H9 (cell line): Measurements from ENCODE around the gene MBP. TPM values are rescaled to one million over a fixed set of nuclear protein-coding genes. Genes with fewer than 3 reads are reported as not detected.

Source experiments
- DNase-seq: peaks from one replicate; pipeline ENCODE4 v3.0.0-alpha.2; 2017
- H2AFZ ChIP-seq: one replicate; pipeline ENCODE4 v1.6.1; 2013; ENCODE audit warnings: mild to moderate bottlenecking, low read length, control low read depth, moderate library complexity
- H2AK5ac ChIP-seq: 2 replicates; pipeline ENCODE4 v1.6.1; 2013; ENCODE audit warnings: low read length, control low read depth, mixed read lengths; ENCODE audit not compliant: insufficient read length
- H2BK120ac ChIP-seq: one replicate; pipeline ENCODE4 v1.6.1; 2013; ENCODE audit warnings: low read depth, mild to moderate bottlenecking, low read length, control low read depth, inconsistent platforms; ENCODE audit not compliant: poor library complexity, severe bottlenecking
- H2BK12ac ChIP-seq: 2 replicates; pipeline ENCODE4 v1.6.1; 2013; ENCODE audit warnings: low read length, control low read depth, mixed read lengths, low read depth; ENCODE audit not compliant: insufficient read length
- H2BK15ac ChIP-seq: 2 replicates; pipeline ENCODE4 v1.6.1; 2013; ENCODE audit warnings: low read depth, low read length, control low read depth
- H2BK20ac ChIP-seq: one replicate; pipeline ENCODE4 v1.6.1; 2013; ENCODE audit warnings: low read depth, mild to moderate bottlenecking, low read length, control low read depth, inconsistent platforms; ENCODE audit not compliant: poor library complexity, severe bottlenecking
- H2BK5ac ChIP-seq: 2 replicates; pipeline ENCODE4 v1.6.1; 2013; ENCODE audit warnings: low read length, control low read depth, mixed read lengths; ENCODE audit not compliant: insufficient read length
- H3K14ac ChIP-seq: 2 replicates; pipeline ENCODE4 v1.6.1; 2013; ENCODE audit warnings: low read length, control low read depth; ENCODE audit not compliant: insufficient read depth
- H3K18ac ChIP-seq: 2 replicates; pipeline ENCODE4 v1.6.1; 2013; ENCODE audit warnings: low read depth, mild to moderate bottlenecking, mixed read lengths, low read length, control low read depth; ENCODE audit not compliant: insufficient read length
- H3K23ac ChIP-seq: 2 replicates; pipeline ENCODE4 v1.6.1; 2013; ENCODE audit warnings: low read length, control low read depth, mixed read lengths, low read depth; ENCODE audit not compliant: insufficient read length
- H3K23me2 ChIP-seq: 2 replicates; pipeline ENCODE4 v1.6.1; 2013; ENCODE audit warnings: low read depth, mild to moderate bottlenecking, mixed read lengths, low read length, control low read depth; ENCODE audit not compliant: insufficient read length, poor library complexity, severe bottlenecking
- H3K27ac ChIP-seq: 2 replicates; pipeline ENCODE4 v1.5.1; 2013; ENCODE audit warnings: low read length, control low read depth, mixed read lengths, low read depth; ENCODE audit not compliant: insufficient read length
- H3K27me3 ChIP-seq: 2 replicates; pipeline ENCODE4 v1.6.1; 2013; ENCODE audit warnings: low read length, control low read depth, inconsistent platforms; ENCODE audit not compliant: insufficient read depth
- H3K4ac ChIP-seq: 2 replicates; pipeline ENCODE4 v1.6.1; 2013; ENCODE audit warnings: low read depth, mild to moderate bottlenecking, control low read depth, inconsistent platforms, low read length, moderate library complexity
- H3K4me1 ChIP-seq: 2 replicates; pipeline ENCODE4 v1.6.1; 2013; ENCODE audit warnings: low read length, control low read depth, inconsistent platforms; ENCODE audit not compliant: insufficient read depth
- H3K4me2 ChIP-seq: 2 replicates; pipeline ENCODE4 v1.6.1; 2013; ENCODE audit warnings: low read length, control low read depth, mixed read lengths; ENCODE audit not compliant: insufficient read length, insufficient read depth
- H3K56ac ChIP-seq: 2 replicates; pipeline ENCODE4 v1.6.1; 2013; ENCODE audit warnings: low read depth, mild to moderate bottlenecking, mixed read lengths, low read length, control low read depth; ENCODE audit not compliant: insufficient read length
- H3K79me1 ChIP-seq: 2 replicates; pipeline ENCODE4 v1.6.1; 2013; ENCODE audit warnings: low read depth, mild to moderate bottlenecking, moderate library complexity, low read length, control low read depth, inconsistent platforms; ENCODE audit not compliant: insufficient read depth, poor library complexity, severe bottlenecking
- H3K79me2 ChIP-seq: 2 replicates; pipeline ENCODE4 v1.6.1; 2013; ENCODE audit warnings: low read length, control low read depth, inconsistent platforms; ENCODE audit not compliant: insufficient read depth
- H3K9ac ChIP-seq: 2 replicates; pipeline ENCODE4 v1.6.1; 2013; ENCODE audit warnings: low read length, control low read depth, mixed read lengths; ENCODE audit not compliant: insufficient read length; ENCODE audit errors: extremely low read depth
- H3K9me3 ChIP-seq: one replicate; pipeline ENCODE4 v1.6.1; 2013; ENCODE audit warnings: low read depth, low read length, inconsistent platforms; ENCODE audit not compliant: control insufficient read depth
- H3T11ph ChIP-seq: one replicate; pipeline ENCODE4 v1.6.1; 2013; ENCODE audit warnings: mild to moderate bottlenecking, low read length, control low read depth, inconsistent platforms
- H4K20me1 ChIP-seq: one replicate; pipeline ENCODE4 v1.6.1; 2013; ENCODE audit not compliant: control insufficient read depth, insufficient read length, insufficient read depth
- H4K5ac ChIP-seq: 2 replicates; pipeline ENCODE4 v1.6.1; 2013; ENCODE audit warnings: low read depth, mild to moderate bottlenecking, mixed read lengths, low read length, control low read depth; ENCODE audit not compliant: insufficient read length
- H4K8ac ChIP-seq: replicated peaks from 2 replicates; pipeline ENCODE4 v1.6.1; 2013; ENCODE audit warnings: low read length, control low read depth, mixed read lengths, low read depth; ENCODE audit not compliant: insufficient read length
- H4K91ac ChIP-seq: 2 replicates; pipeline ENCODE4 v1.6.1; 2013; ENCODE audit warnings: low read depth, mild to moderate bottlenecking, moderate library complexity, mixed read lengths, low read length, control low read depth; ENCODE audit not compliant: insufficient read length
- H3K27ac Mint-ChIP-seq, 3 experiments: 2 replicates in 2 of 3; 3 replicates in 1 of 3; pipeline ENCODE4 v1.8.0; 2020 to 2021; ENCODE audit warnings: mixed read lengths in 3 of 3, mild to moderate bottlenecking in 1 of 3, moderate library complexity in 1 of 3
- H3K27me3 Mint-ChIP-seq: 2 replicates; pipeline ENCODE4 v1.8.0; 2021; ENCODE audit warnings: low read depth, mild to moderate bottlenecking, moderate library complexity, mixed read lengths
- H3K36me3 Mint-ChIP-seq, 3 experiments: 2 replicates in 2 of 3; 3 replicates in 1 of 3; pipeline ENCODE4 v1.8.0; 2020 to 2021; ENCODE audit warnings: low read depth in 3 of 3, mixed read lengths in 3 of 3; ENCODE audit not compliant: insufficient read depth in 1 of 3
- H3K4me1 Mint-ChIP-seq, 2 experiments: 2 replicates each; pipeline ENCODE4 v1.8.0; 2020; ENCODE audit warnings: mixed read lengths in 2 of 2
- H3K4me3 Mint-ChIP-seq, 2 experiments: 2 replicates in 1 of 2; 3 replicates in 1 of 2; pipeline ENCODE4 v1.8.0; 2020 to 2021; ENCODE audit warnings: mild to moderate bottlenecking in 2 of 2, mixed read lengths in 2 of 2, moderate library complexity in 1 of 2
- H3K9me3 Mint-ChIP-seq, 2 experiments: 2 replicates in 1 of 2; 3 replicates in 1 of 2; pipeline ENCODE4 v1.8.0; 2020; ENCODE audit warnings: mild to moderate bottlenecking in 2 of 2, mixed read lengths in 2 of 2, moderate library complexity in 1 of 2
- CTCF ChIP-seq: fragments of 200-600 bp; sonication (generic); conservative IDR thresholded peaks from 3 replicates; pipeline ENCODE4 v1.8.0; 2021; ENCODE audit warnings: antibody characterized with exemption, mild to moderate bottlenecking
- WGBS: extraction: QIAGEN DNeasy Blood & Tissue Kit; methylation state at CpG from one replicate; pipeline ENCODE4 v1.1.7; 2013; ENCODE audit warnings: missing lambda C conversion rate, low lambda C conversion rate, mixed read lengths; ENCODE audit not compliant: insufficient read length; ENCODE audit errors: extremely low coverage; 5-methylcytosine and 5-hydroxymethylcytosine counted together
- total RNA-seq: library from RNA; stranded (reverse); gene quantifications from 2 replicates; pipeline ENCODE4 v1.2.1, GENCODE V29; 2021

Gene MBP
- total RNA-seq, 1 experiment from 2014 or later: 8.6 TPM

GRCh38 chr18:77002496-77002895 is 130.1 kb downstream of the MBP start:
- no peak overlapping the region for H2BK120ac ChIP-seq
- H4K20me1 ChIP-seq: no peaks in the 10 kb centered on the region

More at GRCh38 chr18:77002496-77002895, 130.1 kb downstream of the MBP start:
- Mint-ChIP-seq H3K36me3 (no peaks in the 10 kb centered on the region; a peak in 1 of 7 replicates), H3K4me3 (no peak overlapping the region), H3K4me1 (peaks cover 11% of the 10 kb centered on the region in 2 experiments), H3K9me3 (no peaks in the 10 kb centered on the region), H3K27me3 (no peaks in the 10 kb centered on the region; the same call in 1 of the 2 replicates), H3K27ac (no peak overlapping the region)
- H3K79me1 ChIP-seq: no peaks in the 10 kb centered on the region
- H3K9ac ChIP-seq: no peak overlapping the region
- H3K23me2 ChIP-seq: no peaks in the 10 kb centered on the region
- no peak overlapping the region for H2BK15ac ChIP-seq
- no peak overlapping the region for H3K4ac ChIP-seq
- no peak overlapping the region for H2BK5ac ChIP-seq
- H2AFZ ChIP-seq: no peak overlapping the region
- H3K27ac ChIP-seq: no peak overlapping the region
- H4K91ac ChIP-seq: no peak overlapping the region
- H4K8ac ChIP-seq: no peak overlapping the region
- no peak overlapping the region for H2AK5ac ChIP-seq
- no peak for TF ChIP-seq CTCF
- no peak overlapping the region for H3K14ac ChIP-seq
- no peak overlapping the region for H3K4me2 ChIP-seq
- no peaks in the 10 kb centered on the region for H3K27me3 ChIP-seq
- H3K4me1 ChIP-seq: peaks cover 4% of the 10 kb centered on the region; the same call in 1 of the 2 replicates
- no peak overlapping the region for H2BK20ac ChIP-seq
- no peak overlapping the region for H3K23ac ChIP-seq
- WGBS: no CpG with 5 or more reads among the region's 10 CpGs
- no peak overlapping the region for H3T11ph ChIP-seq
- DNase-seq: no peak
- H4K5ac ChIP-seq: no peak overlapping the region
- no peaks in the 10 kb centered on the region for H3K9me3 ChIP-seq
- H2BK12ac ChIP-seq: no peak overlapping the region
- H3K18ac ChIP-seq: no peak overlapping the region
- H3K56ac ChIP-seq: no peak overlapping the region
- no peaks in the 10 kb centered on the region for H3K79me2 ChIP-seq
